Measurements from ENCODE around the gene PEX14.

The PEX14 gene

DNA sequence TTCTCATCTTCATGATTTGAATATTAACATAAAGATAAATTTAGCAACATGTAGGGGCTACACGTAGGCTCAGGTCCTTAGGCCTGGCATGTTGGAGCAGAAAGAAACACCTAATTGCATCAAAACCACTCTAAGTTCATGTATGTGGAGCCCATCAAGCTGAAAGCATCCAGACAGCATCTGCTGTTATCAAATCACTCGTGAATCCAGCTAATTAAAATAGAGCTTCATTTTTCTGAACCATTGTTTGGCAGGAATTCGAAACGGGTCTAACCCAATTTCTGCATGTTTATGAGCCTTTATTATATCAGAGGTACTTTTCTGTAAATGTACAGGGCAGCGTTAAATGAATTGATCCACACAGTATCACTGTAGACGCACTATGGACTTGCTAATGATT, 45.7 kb downstream of the PEX14 start:
- DNase-seq (ENCODE audit: low spot score) = no peak

DNA sequence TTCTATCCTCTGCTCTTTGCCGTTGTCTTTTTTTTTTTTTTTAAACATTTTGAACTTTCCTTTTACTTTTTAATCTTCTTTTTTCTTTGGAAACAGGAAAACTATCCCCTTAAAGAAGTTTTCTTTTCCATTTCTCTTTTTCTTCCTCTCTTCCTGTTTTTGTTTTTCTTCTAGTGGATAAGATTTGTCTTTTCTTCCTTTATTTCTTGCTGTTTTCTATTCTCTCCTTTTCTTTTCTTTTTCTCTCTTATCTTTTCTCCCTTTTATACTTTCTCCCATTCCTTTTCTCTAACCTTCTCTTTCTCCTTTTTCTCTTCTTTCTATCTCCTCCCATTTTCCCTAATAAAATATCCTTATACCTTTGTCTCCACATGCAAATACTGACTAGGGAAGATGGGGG, 46.2 kb downstream of the PEX14 start:
- no peak for DNase-seq (ENCODE audit: low spot score)

DNA sequence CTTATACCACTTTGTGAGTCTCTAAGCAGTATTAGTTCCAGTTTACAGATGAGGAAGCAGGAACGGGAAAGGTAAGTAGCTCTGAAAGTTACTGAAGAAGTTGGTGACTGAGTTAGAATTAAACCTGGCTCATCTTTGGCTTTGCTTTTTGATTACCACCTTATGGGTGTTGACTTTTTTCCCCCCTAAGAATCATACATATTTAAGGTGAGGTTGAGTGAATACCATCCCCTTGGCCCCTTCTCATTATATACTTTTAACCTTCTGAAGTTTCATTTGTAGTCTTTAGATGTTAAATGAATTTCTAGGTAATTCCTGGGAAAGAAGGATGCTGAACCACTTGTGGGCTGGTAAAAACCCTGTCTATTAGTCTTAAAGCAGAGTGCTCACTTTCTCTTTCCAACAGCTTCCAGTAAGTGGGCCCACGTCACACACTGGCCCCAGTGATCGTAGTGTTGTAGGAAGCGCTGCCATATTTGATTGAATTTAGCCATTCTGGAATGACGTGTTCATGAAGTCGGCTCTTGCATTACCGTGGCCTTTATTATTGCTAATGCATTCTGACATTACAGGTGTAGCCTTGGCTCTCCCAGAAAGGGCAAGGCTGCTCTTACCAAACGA, 46.9 kb downstream of the PEX14 start:
- no peak for DNase-seq (ENCODE audit: low spot score)

DNA sequence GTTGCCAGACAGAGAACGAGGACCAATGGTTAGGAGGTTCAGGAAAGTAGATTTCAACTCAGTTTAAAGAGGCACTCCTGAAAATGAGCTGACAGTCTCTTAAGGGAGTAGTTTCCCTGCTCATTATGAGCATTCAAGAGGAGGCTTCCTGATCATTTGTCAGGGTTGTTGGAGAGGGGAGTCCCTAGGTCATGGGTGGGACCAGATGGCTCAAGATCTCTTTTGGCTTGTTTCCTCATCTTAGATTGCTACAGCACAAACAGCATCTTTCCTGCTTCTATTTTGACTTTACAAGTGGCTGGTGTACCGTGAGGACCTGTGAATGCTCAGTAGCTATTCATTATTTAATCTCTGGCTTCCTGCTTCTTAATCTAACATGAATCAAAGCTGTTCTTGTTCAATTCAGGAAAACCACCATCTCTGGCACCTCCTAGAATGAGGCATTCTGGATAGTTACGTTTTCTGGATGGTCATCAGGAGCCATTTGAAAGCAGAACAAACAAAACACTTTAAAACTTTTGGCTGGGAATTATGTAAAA, 47.6 kb downstream of the PEX14 start:
- no peak for DNase-seq (ENCODE audit: low spot score)

DNA sequence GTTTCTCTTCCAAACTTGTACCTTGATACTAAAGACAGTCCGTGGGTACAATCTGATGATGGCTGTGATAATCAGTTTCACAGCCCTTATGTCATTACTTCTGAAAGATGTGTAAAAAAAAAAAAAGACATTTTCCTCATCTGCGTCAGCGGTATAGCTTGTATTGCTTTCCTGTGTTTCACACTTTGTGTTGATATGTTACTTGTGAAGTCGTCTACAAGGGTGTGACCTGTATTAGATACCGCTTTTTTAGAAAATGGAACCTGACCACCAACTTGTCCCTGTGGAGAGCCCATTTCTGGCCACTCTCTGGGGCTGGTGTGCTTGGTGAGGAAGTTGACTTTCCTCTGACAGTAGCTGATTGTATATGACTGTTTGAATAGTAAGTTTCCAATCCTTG, 50.5 kb downstream of the PEX14 start:
- no peak for DNase-seq (ENCODE audit: low spot score)

DNA sequence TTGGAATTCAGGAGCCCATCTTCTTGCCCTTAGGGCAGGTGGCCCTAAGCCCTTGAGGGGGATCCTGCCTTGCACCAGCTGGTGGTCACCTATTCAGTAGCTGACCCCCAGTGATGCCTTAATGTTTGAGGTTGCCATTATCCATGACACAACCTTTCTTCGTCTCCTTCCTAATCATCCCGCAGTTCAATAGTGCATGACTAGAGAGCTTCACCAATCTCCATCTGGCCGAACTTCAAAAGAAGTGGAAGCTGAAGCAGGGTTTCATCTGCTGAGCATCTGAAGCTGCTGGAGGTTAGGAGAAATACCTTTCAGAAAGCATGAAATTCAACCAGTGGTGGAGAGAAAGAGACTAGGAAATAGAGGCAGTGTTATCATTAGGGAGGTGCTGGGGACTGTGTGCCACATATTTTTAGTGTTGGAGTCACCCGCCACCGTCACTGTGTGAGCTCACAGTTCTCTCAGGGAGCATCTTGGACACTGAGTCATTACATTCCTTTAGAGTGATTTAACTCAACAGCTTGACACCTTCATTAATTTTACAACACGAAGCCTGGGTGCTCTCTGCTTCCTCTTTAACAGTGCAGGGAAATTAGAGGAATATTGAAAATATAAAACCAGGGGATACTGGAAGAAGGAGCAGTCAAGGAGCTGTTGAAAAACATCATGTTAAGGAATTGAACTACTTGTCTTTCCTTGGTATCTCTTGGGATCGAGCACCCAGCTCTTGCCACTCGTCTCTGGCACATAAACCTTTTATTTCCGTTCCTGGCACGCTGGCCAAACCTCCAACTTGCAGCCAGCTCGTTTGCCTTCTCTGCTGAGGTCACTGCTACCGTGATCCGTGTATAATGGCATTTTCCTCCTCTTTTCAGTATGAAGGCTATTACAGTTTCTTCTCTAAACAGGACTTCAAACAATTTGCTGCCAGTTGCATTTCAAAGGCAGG, 53.6 kb downstream of the PEX14 start:
- peak; percentile 41 for DNase-seq (ENCODE audit: low spot score)

DNA sequence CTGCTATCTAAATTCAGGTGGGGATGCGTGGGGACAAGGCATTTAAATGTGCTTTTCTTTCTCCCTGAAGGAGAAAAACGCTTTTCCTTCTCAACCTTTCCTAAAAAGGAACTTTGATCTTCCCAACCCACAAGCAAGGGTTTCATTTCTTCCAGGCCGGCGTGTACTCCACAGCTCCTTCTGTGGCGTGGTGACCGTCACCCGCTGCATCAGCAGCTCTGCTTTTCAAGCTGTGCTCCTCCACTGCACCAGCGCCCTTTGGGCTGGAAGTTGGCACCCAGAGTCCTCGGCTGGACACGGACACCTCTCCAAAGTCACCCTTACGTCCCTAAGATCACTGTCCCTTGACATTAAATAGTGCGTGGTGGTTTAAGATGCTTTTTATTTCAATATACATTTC, 54.3 kb downstream of the PEX14 start:
- no peak for DNase-seq (ENCODE audit: low spot score)

DNA sequence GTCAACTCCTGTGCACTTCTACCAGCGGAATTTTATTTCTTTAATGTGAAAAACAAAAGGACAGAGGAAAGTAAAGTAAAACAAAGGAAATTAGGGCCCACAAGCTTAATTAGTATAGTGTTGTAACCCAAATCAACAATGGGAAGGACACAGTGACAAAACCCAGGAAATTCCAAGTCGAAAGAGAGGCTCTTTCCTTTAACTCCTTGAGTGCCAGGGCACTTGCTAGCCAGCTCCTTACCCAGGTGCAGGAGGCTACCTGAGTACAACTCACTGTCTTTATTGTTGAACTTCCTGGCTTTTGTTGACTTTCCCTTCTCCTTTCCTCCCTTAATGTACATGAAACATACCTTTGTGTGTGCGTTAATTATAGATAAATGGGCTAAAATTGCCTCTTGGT, 55.0 kb downstream of the PEX14 start:
- DNase-seq (ENCODE audit: low spot score) = no peak

DNA sequence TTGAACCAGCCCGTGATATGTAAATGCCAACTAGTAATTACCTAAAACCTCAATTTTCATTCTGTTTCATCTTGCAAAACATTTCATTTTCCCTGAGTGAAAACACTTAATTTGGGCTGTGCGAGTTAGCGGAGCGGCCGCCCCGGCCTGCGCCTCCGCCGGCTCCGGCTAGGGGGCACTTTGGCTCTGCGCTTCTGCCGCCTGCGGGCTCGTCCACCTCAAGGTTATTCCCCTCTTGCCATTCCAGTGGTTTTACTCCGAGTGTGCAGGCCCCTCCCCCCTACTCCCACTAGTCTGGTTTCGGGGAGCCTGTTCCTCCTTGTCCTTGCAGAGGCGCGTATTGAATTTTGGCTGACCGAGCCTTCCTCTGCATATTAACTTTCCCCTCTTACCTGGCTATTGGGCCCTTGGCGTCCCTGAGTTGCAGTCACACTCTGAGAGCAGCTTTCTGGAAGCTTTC, 55.6 kb downstream of the PEX14 start:
- DNase-seq (ENCODE audit: low spot score) = no peak

DNA sequence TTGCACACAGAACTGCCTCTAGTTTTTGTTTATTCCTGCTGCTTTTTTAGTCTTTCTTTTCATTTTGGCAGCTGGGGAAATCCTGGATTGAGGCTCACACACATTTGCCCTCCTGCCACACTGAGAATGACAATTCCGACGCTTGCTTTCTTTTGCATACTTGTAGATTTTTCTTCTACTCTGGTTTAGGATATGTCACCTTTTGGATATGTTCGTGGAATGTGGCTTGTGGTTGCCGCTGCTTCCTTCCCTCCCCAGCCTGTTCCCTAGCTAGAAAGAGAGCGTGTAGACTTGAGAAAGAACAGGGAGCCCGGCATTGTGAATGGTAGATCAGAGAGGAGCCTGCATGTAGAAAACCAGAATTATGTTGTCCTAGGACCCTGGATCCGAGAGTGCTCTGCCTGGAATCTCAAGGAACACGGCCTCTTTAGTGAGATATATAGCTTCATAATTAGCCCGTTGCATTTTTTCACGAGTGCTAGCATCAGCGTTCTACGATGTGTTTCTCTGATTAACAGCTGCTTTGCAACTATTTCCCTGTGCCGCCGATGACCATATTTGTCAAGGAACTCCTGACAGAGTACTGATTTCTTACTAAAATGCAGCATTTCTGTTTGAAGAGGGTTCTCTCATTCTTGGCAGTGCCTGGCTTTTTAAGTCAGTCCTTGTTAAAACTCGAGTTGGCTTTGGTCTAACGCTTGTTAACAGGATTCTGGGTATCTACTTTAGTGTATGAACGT, 56.2 kb downstream of the PEX14 start:
- DNase-seq (ENCODE audit: low spot score) = no peak

DNA sequence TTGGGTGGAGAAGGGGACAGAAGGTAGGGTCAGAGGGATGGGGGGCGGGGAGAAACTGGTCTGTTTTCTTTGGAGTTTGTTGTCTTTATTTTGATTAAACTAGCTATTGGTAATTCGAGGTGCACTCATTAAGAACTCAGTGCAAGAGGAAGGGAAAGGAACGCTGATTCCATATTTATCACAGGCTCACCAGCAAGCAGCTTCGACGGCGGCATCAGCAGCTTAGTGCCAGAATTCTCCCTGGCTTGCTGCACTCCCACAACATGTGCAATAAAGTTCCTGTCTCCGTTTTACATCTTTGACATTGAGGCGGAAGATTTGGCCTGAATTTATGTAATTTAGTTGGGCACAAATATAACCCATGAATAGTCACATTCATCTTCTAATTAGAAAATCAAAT, 57.6 kb downstream of the PEX14 start:
- no peak for DNase-seq (ENCODE audit: low spot score)

DNA sequence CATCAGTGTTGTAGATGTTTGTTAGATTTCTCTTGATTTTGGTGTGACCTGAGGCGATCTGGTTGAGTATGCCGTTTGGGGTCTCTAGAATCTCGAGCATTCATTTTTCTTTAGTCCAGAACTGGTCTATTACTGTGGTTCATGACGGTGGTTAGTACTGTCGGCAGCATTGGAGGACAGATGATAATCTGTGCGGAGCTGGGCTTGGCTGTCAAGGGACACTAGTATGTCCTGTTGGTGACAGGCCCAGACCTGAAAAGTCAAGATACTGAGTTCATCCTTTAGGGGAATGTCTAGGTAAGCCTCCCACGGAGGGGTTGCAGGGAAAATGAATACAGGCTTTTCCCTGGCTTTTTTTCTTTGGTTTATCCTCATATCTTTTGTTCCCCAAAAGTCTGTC, 59.8 kb downstream of the PEX14 start:
- DNase-seq (ENCODE audit: low spot score) = no peak

DNA sequence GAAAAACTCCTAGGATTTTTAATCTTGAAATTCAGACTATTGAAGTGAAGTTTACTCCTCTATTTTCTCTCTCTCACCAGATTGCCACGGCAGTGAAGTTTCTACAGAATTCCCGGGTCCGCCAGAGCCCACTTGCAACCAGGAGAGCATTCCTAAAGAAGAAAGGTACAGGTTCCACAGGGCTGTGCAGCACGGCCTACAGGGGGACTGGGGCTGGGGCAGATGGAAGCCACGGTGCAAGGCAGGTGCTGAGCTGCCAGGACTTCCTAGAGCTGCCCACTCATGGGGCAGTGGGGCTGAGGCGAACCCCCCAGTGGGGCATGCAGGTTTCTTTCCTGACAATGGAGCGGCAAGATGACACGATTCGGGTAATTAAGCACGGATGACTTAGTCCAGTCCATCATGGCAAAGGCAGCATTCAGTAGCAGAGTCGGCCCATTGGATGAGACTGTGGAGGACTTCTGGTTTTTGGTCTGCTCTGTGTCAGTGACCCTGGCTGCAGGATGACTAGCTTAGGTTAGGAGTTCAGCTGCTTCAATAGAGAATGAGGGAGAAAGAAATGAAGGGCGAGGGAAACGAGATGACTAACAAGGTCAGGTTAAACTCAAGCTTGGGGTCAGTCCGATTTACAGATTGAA, 61.5 kb downstream of the PEX14 start:
- no peak for DNase-seq (ENCODE audit: low spot score)

DNA sequence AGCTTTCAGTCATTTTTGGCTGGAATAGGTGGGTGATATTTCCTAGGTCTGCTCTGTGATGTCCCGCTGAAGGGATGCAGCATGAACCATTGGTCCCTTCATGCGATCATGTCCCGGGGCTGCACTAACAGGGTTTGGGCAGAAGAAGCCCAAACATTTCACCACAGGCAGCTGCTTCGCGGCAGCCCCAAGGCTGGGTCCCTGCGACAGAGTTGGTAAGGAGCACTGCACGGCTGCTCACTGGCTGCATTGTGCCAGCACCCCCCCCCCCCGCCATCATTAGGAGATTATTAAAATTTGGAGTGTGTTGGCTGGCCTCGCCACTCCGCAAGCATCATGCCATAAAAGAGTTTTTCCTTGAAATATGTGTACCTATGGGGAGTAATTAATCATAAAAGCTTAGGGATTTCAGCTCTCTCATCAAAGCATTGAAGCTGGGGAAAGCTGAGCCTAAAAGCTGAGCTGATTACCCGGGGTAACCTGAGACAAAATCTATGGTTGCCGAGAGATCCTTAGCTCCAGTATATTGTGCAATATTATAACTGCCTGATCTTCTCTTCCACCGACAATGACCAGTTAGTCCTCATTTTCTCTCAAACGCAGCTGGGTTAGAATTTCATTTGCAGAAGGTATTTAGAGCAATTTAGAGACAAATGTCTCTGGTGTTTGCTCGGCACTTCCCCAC, 62.5 kb downstream of the PEX14 start:
- DNase-seq (ENCODE audit: low spot score) = no peak

DNA sequence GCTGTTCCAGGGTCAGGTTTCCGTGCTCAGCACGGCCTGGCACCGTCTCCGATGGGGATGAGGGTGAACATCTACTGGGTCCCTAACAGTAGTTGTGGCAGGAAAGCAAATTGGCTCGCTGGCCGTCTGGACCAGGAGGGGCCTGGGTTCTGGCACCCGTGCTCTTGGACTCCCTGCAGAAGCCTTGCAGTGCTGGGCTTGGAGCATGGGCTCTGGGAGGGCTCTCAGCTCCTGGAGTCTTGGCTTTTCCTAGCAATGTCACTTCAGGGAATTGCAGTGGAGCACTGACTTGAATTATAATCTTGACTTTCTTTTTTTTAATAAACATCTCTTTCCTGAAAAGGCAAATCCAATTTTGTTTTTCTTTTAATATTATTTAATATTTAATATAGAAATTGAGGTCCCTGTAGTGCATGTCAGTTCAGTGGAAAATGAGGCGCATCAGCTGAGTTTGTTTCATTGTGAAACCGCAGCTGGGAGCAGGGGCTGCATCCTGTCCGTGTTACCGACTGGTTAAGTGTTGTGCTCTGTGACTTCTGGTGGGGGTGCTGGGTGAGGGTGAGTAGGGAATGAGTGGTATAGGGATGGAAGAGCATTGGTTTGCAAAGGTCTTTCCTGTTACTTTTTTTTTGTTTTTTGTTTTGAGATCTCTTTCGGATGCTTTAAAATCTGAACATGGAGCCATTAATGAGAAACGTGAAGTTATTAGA, 64.1 kb downstream of the PEX14 start:
- no peak for DNase-seq (ENCODE audit: low spot score)

DNA sequence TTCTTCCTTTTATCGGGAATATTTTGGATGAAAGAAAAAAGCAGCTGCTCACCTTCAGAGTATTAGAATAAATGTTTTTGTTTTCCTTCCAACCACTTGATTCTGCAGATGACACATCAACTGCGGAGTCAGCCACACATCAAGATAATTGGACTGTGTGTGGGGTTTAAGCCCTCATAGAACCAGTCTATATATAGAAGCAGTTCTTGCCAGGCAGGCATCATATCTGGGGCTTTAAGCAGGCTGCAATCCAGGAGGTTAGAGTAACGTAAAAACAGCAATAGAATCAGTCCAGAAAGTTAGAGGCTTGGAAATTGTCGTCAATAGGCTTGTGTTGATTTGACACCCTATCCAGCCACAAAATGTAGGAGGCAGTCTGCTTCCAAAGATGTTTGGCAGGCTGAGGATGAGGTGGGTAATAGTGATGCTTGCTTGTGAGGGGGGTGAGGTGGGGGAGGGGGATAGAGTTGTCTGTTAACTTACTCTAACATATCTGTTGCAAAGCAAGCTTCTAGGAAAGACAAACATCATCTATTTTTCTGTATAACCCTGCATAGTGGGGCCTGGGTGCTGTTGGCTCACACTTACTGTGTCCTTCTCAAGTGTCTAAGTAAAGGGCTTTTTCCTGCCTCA, 64.8 kb downstream of the PEX14 start:
- no peak for DNase-seq (ENCODE audit: low spot score)

DNA sequence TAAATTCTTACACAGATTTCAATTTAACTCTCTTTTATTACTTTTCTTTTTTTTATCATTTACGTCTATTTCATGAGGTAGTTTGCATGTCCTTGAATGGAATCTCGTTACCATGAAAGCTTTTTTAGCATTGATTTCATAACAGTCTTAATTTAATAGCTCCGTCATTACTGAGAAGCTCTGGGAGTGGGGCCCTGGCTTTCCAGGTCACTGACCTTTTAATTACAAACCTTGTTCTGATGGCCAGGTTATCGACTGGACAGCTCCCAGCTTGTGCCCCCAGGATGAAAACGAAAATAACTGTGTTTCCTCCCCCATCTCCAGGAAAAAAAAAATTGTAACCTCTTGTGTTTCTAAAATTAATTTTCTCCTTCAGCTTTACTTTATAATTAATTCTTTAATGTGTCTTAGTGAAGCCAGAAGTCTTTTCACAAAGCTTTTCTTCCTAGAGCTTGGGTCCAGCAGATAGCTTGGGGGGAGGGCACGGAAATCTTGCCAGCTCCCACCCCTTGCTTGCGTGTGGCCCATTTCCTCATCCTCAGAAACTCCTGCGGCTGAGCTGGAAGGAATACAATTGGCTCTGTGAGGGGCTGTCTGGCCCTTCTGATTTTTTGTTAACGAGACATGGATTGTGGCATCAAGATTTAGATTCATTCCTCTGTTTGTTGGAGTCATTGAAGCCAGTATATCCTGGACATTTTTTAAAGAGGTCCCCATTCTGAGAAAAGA, 65.7 kb downstream of the PEX14 start:
- no peak for DNase-seq (ENCODE audit: low spot score)

DNA sequence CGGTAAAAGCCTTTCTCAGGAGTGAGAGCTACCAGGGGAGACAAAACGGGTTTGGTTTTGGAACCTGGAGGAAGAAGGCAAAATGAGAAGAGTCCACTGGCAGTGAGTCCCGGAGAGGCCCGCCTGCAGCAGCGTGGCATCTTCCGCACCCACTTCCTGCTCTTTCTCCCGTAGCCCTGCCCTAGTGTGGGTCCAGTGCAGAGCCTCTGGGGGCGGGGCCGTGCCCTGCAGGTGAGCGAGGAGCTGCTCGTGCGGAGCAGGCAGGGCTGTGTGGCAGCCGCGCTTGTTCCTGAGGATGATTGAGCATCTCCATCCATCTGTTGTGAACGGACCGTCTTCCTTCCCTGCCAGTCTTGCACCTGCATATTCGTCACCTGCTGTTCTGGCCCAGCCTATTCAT, 66.5 kb downstream of the PEX14 start:
- no peak for DNase-seq (ENCODE audit: low spot score)

DNA sequence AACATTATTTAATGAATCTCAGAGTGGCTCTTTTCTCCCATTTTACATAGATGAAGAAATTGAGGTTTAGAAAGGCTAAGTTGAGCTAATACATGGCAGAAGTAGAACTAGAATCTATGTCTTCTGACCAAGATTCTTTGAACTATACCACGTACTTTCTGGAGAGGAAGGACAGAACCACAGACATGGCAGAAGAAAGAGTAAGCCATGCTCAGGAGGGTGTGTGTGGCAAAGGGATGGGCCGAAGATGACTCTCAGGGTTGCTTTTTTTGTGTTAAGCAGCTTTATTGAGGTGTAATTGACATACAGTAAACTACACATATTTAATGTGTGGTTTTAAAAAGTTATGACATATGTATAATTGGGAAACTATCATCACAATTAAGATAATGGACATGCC, 69.5 kb downstream of the PEX14 start:
- DNase-seq (ENCODE audit: low spot score) = no peak

DNA sequence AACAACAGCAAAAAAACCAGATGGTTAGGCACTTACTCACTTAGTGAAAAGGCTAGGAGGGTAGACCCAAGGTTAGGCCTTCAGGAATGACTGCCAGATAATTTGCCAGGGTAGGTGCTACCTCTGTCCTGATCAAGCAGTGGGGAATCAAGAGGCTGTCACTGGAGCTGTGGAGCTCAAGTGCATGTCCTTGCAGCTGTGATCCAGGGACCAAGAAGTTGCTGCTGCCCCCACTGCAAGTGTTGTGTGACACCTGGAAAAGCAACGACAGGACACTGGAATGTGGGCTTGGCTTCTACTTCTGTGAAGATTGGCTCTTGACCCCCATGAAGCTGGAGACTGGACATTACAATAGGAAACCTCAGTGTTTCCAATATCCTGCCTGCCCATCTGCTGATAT, 72.1 kb downstream of the PEX14 start:
- DNase-seq (ENCODE audit: low spot score) = no peak

Measured in SW480 (cell line).